ENCODE measurements around the gene CGB2.
"Not testable (repeated sequence)": the region's sequence is repeated elsewhere in the genome, so short reads cannot be mapped to it uniquely, and the experiment has no call there.

Gene CGB2

GRCh38 chr19:49031642-49032301 is at the start of gene CGB2:
CGB2 (plus strand) TSS chr19:49031890; CDS start chr19:49032096, 206 bp downstream.
- not testable (repeated sequence) for H3K4me3 ChIP-seq (ENCODE audit: low read depth, low read length); DNase-seq (ENCODE audit: low read depth)
- TF ChIP-seq CTCF (IDR thresholded peaks at IDR 0.05; ENCODE audit: insufficient read depth, low read depth, low read length, missing control alignments), result peak; percentile 35

GRCh38 chr19:48982280-48982679 is 49.4 kb upstream of the CGB2 start:
- DNase-seq (ENCODE audit: low read depth), result no peak
- H3K4me3 ChIP-seq (ENCODE audit: low read depth, low read length), result no peak overlapping the region
- no peak for TF ChIP-seq CTCF (IDR thresholded peaks at IDR 0.05; ENCODE audit: insufficient read depth, low read depth, low read length, missing control alignments)

GRCh38 chr19:48985711-48986110 is 46.0 kb upstream of the CGB2 start:
- no peak for DNase-seq (ENCODE audit: low read depth)
- H3K4me3 ChIP-seq (ENCODE audit: low read depth, low read length), result no peak overlapping the region
- TF ChIP-seq CTCF (IDR thresholded peaks at IDR 0.05; ENCODE audit: insufficient read depth, low read depth, low read length, missing control alignments), result no peak

- TF ChIP-seq CTCF (IDR thresholded peaks at IDR 0.05; ENCODE audit: insufficient read depth, low read depth, low read length, missing control alignments), result no peak
- DNase-seq (ENCODE audit: low read depth), result no peak
- H3K4me3 ChIP-seq (ENCODE audit: low read depth, low read length), result no peak overlapping the region
Measured at GRCh38 chr19:48986211-48986610, 45.5 kb upstream of the CGB2 start.

- no peak for TF ChIP-seq CTCF (IDR thresholded peaks at IDR 0.05; ENCODE audit: insufficient read depth, low read depth, low read length, missing control alignments)
- DNase-seq (ENCODE audit: low read depth), result no peak
- no peak overlapping the region for H3K4me3 ChIP-seq (ENCODE audit: low read depth, low read length)
Measured at GRCh38 chr19:48987323-48987722, 44.4 kb upstream of the CGB2 start.

GRCh38 chr19:48988286-48988685 is 43.4 kb upstream of the CGB2 start:
- DNase-seq (ENCODE audit: low read depth), result no peak
- H3K4me3 ChIP-seq (ENCODE audit: low read depth, low read length), result no peak overlapping the region
- no peak for TF ChIP-seq CTCF (IDR thresholded peaks at IDR 0.05; ENCODE audit: insufficient read depth, low read depth, low read length, missing control alignments)

- no peak overlapping the region for H3K4me3 ChIP-seq (ENCODE audit: low read depth, low read length)
- no peak for TF ChIP-seq CTCF (IDR thresholded peaks at IDR 0.05; ENCODE audit: insufficient read depth, low read depth, low read length, missing control alignments)
- DNase-seq (ENCODE audit: low read depth), result no peak
Measured at GRCh38 chr19:48988860-48989259, 42.8 kb upstream of the CGB2 start.
